Sigmoid colon (tissue), 4 donors: ENCODE data around the gene SEC62.

ENCODE experiments used
- EP300 ChIP-seq, 4 donors: sonication (generic); formaldehyde crosslinking; IDR thresholded peaks; one replicate each; pipeline ENCODE4 v1.6.1; 2017; ENCODE audit warnings: antibody characterized with exemption in 4 of 4
- POLR2A ChIP-seq, 2 donors: fragments of 450-650 bp; IDR thresholded peaks; one replicate each; pipeline ENCODE4 v1.6.1; 2016; ENCODE audit warnings: antibody characterized with exemption in 2 of 2, mild to moderate bottlenecking in 2 of 2, moderate library complexity in 2 of 2
- POLR2AphosphoS5 ChIP-seq, 4 donors: sonication (generic); formaldehyde crosslinking; IDR thresholded peaks; one replicate each; pipeline ENCODE4 v1.6.1; 2017; ENCODE audit warnings: antibody characterized with exemption in 4 of 4
- TF ChIP-seq, protein P1 (sequence below), 4 experiments: fragments of 450-650 bp in 3 of 4; fragments of 200-600 bp in 1 of 4; IDR thresholded peaks; one replicate each; pipeline ENCODE4 v1.5.1; 2016 to 2019; ENCODE audit warnings: antibody characterized with exemption in 4 of 4, mild to moderate bottlenecking in 3 of 4, moderate library complexity in 2 of 4

DNA sequence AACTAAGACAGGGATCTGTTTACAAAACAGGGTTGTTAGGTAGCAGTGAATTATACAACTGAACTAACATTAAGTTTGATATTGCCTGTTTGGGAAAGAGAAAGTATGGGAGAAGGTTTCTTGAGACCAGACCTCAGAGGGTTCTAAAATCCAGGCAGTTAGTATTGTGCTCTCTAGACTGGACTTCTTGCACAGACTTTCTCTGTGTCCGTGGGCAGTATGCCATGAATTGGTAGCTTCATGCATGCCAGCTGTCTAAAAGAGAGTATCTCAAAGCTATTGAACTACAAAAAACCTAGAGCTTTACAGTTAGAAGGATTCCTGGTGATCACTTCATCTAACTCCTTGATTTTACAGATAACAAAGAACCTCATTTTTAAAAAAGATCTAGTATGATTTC is 42.8 kb upstream of the SEC62 start:
- TF ChIP-seq, protein P1, sequence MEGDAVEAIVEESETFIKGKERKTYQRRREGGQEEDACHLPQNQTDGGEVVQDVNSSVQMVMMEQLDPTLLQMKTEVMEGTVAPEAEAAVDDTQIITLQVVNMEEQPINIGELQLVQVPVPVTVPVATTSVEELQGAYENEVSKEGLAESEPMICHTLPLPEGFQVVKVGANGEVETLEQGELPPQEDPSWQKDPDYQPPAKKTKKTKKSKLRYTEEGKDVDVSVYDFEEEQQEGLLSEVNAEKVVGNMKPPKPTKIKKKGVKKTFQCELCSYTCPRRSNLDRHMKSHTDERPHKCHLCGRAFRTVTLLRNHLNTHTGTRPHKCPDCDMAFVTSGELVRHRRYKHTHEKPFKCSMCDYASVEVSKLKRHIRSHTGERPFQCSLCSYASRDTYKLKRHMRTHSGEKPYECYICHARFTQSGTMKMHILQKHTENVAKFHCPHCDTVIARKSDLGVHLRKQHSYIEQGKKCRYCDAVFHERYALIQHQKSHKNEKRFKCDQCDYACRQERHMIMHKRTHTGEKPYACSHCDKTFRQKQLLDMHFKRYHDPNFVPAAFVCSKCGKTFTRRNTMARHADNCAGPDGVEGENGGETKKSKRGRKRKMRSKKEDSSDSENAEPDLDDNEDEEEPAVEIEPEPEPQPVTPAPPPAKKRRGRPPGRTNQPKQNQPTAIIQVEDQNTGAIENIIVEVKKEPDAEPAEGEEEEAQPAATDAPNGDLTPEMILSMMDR (IDR thresholded peaks at IDR 0.05), result no peak
- TF ChIP-seq EP300 (IDR thresholded peaks at IDR 0.05) (no peak), POLR2AphosphoS5 (IDR thresholded peaks at IDR 0.05) (no peak), POLR2A (IDR thresholded peaks at IDR 0.05) (no peak)
